H1 (cell line): Measurements from ENCODE around the gene ADGRL2. TPM values are rescaled to one million over a fixed set of nuclear protein-coding genes. Genes with fewer than 3 reads are reported as not detected.

Experiments
- CTCF ChIA-PET: fragments of 300-600 bp; sonication (Branson Sonifier 250); formaldehyde crosslinking; loops from one replicate; lab custom pipeline; 2021; ENCODE audit not compliant: partially characterized antibody; lab: Charles Lee
- POLR2A ChIA-PET: fragments of 300-600 bp; sonication (Branson Sonifier 250); formaldehyde crosslinking; loops from one replicate; lab custom pipeline; 2021; ENCODE audit warnings: inconsistent platforms; ENCODE audit not compliant: partially characterized antibody; lab: Charles Lee
- DNase-seq, 2 experiments: peaks; one replicate each; pipeline versions ENCODE4 v3.0.0 to v3.0.0-alpha.2; 2010 to 2022; ENCODE audit warnings: low spot score in 2 of 2, low read depth in 1 of 2, mixed read lengths in 1 of 2
- FAIRE-seq: peaks from 2 replicates; lab custom pipeline; 2011; peaks lifted over from hg19 to GRCh38; lab: Jason Lieb, UNC
- H2AFZ ChIP-seq: 2 replicates; pipeline ENCODE4 v1.8.1; 2012; ENCODE audit warnings: low read length, inconsistent platforms
- H2AK5ac ChIP-seq: 2 replicates; pipeline ENCODE4 v1.6.1; 2013; ENCODE audit warnings: low read depth, low read length
- H2BK120ac ChIP-seq: replicated peaks from 2 replicates; pipeline ENCODE3; 2013; ENCODE audit warnings: low read depth, low read length, inconsistent platforms
- H2BK12ac ChIP-seq: 2 replicates; pipeline ENCODE4 v1.6.1; 2013; ENCODE audit warnings: low read depth, low read length
- H2BK15ac ChIP-seq: 2 replicates; pipeline ENCODE4 v1.6.1; 2013; ENCODE audit warnings: low read length
- H2BK20ac ChIP-seq: 2 replicates; pipeline ENCODE4 v1.6.1; 2013; ENCODE audit warnings: low read length
- H2BK5ac ChIP-seq: 2 replicates; pipeline ENCODE4 v1.6.1; 2013; ENCODE audit warnings: low read depth, low read length
- H3K14ac ChIP-seq: 2 replicates; pipeline ENCODE4 v1.6.1; 2013; ENCODE audit warnings: inconsistent platforms; ENCODE audit not compliant: insufficient read length
- H3K18ac ChIP-seq: 2 replicates; pipeline ENCODE4 v1.6.1; 2013; ENCODE audit warnings: low read length; ENCODE audit errors: extremely low read depth
- H3K23ac ChIP-seq: 2 replicates; pipeline ENCODE4 v1.6.1; 2013; ENCODE audit warnings: inconsistent platforms; ENCODE audit not compliant: insufficient read length
- H3K23me2 ChIP-seq: 2 replicates; pipeline ENCODE4 v1.6.1; 2013; ENCODE audit warnings: low read depth, low read length
- H3K27ac ChIP-seq: 2 replicates; pipeline ENCODE4 v1.6.1; 2011; ENCODE audit warnings: low read depth, low read length, inconsistent platforms
- H3K27me3 ChIP-seq, 4 experiments: replicated peaks in 1 of 4; 1 replicate in 1 of 4; 2 replicates in 3 of 4; pipeline versions ENCODE4 v1.6.1 to v1.8.1; 2011 to 2013; ENCODE audit warnings: low read length in 3 of 4, mild to moderate bottlenecking in 3 of 4, inconsistent platforms in 2 of 4, mixed read lengths in 2 of 4, moderate library complexity in 1 of 4; ENCODE audit not compliant: control insufficient read depth in 3 of 4, insufficient read depth in 3 of 4; ENCODE audit errors: extremely low read depth in 1 of 4
- H3K36me3 ChIP-seq, 4 experiments: 2 replicates each; pipeline versions ENCODE4 v1.6.1 to v1.8.1; 2011 to 2013; ENCODE audit warnings: mild to moderate bottlenecking in 4 of 4, low read length in 3 of 4, moderate library complexity in 2 of 4, control low read depth in 1 of 4, inconsistent platforms in 1 of 4; ENCODE audit not compliant: insufficient read depth in 4 of 4, control insufficient read depth in 2 of 4
- H3K4ac ChIP-seq: replicated peaks from 2 replicates; pipeline ENCODE3; 2013; ENCODE audit warnings: low read length, low read depth, mixed read lengths, inconsistent platforms; ENCODE audit not compliant: insufficient read length
- H3K4me1 ChIP-seq, 4 experiments: replicated peaks in 1 of 4; 1 replicate in 1 of 4; 2 replicates in 3 of 4; pipeline versions ENCODE4 v1.6.1 to v1.8.1; 2011 to 2013; ENCODE audit warnings: low read length in 3 of 4, inconsistent platforms in 2 of 4, mixed read lengths in 1 of 4; ENCODE audit not compliant: insufficient read depth in 4 of 4, control insufficient read depth in 3 of 4
- H3K4me2 ChIP-seq, 2 experiments: 2 replicates each; pipeline versions ENCODE4 v1.6.1 to v1.8.1; 2011 to 2013; ENCODE audit warnings: low read depth in 2 of 2, low read length in 2 of 2, control low read depth in 1 of 2, inconsistent platforms in 1 of 2, mild to moderate bottlenecking in 1 of 2; ENCODE audit not compliant: insufficient read depth in 1 of 2
- H3K4me3 ChIP-seq, 4 experiments: fragments of 200-600, 300-600 bp in 1 of 4; sonication (generic), shearing (Covaris generic), sonication (Bioruptor Twin) in 1 of 4; 2 replicates each; pipeline versions ENCODE4 v1.5.1 to v1.8.1; 2011 to 2016; ENCODE audit warnings: low read length in 4 of 4, low read depth in 3 of 4, control low read depth in 2 of 4, inconsistent platforms in 2 of 4, mild to moderate bottlenecking in 2 of 4, mixed read lengths in 1 of 4, moderate library complexity in 1 of 4; ENCODE audit not compliant: insufficient read depth in 2 of 4; ENCODE audit errors: extremely low read depth in 1 of 4
- H3K56ac ChIP-seq: replicated peaks from 2 replicates; pipeline ENCODE3; 2013; ENCODE audit warnings: low read depth, mild to moderate bottlenecking, mixed read lengths, low read length, inconsistent platforms; ENCODE audit not compliant: insufficient read length
- H3K79me1 ChIP-seq: 2 replicates; pipeline ENCODE4 v1.6.1; 2013; ENCODE audit warnings: low read depth, low read length, control low read depth
- H3K79me2 ChIP-seq, 2 experiments: 2 replicates each; pipeline versions ENCODE4 v1.6.1 to v1.8.1; 2012 to 2013; ENCODE audit warnings: low read length in 2 of 2, mild to moderate bottlenecking in 2 of 2, inconsistent platforms in 1 of 2; ENCODE audit not compliant: insufficient read depth in 2 of 2, control insufficient read depth in 1 of 2
- H3K9ac ChIP-seq, 4 experiments: replicated peaks in 1 of 4; 1 replicate in 1 of 4; 2 replicates in 3 of 4; pipeline versions ENCODE4 v1.6.1 to v1.8.1; 2011 to 2013; ENCODE audit warnings: low read depth in 3 of 4, low read length in 3 of 4, control low read depth in 2 of 4, mild to moderate bottlenecking in 2 of 4, moderate library complexity in 2 of 4, inconsistent platforms in 1 of 4; ENCODE audit errors: extremely low read depth in 1 of 4
- H3K9me3 ChIP-seq, 2 experiments: 2 replicates each; pipeline versions ENCODE4 v1.6.1 to v1.8.1; 2012 to 2013; ENCODE audit warnings: mild to moderate bottlenecking in 2 of 2, moderate library complexity in 2 of 2, control low read depth in 1 of 2, inconsistent platforms in 1 of 2, low read depth in 1 of 2, low read length in 1 of 2, mixed read lengths in 1 of 2; ENCODE audit not compliant: insufficient read depth in 2 of 2
- H4K20me1 ChIP-seq, 2 experiments: replicated peaks in 1 of 2; 2 replicates each; pipeline versions ENCODE3 to v1.8.1; 2011 to 2013; ENCODE audit warnings: inconsistent platforms in 2 of 2, low read length in 2 of 2, mild to moderate bottlenecking in 1 of 2; ENCODE audit not compliant: insufficient read depth in 2 of 2, control insufficient read depth in 1 of 2
- H4K5ac ChIP-seq: 2 replicates; pipeline ENCODE4 v1.6.1; 2013; ENCODE audit warnings: low read length, low read depth, mixed read lengths, inconsistent platforms; ENCODE audit not compliant: insufficient read length
- H4K8ac ChIP-seq: 2 replicates; pipeline ENCODE4 v1.8.0; 2013; ENCODE audit warnings: mild to moderate bottlenecking, moderate library complexity, low read length, inconsistent platforms; ENCODE audit not compliant: insufficient read depth; ENCODE audit errors: extremely low read depth
- H4K91ac ChIP-seq: replicated peaks from 2 replicates; pipeline ENCODE3; 2013; ENCODE audit warnings: low read length, mixed read lengths, inconsistent platforms; ENCODE audit not compliant: insufficient read length
- BACH1 ChIP-seq: IDR thresholded peaks from 2 replicates; pipeline ENCODE4 v1.6.1; 2012; ENCODE audit warnings: low read length, improper control_type of control experiment
- CHD1 ChIP-seq: IDR thresholded peaks from 2 replicates; pipeline ENCODE4 v1.6.1; 2012; ENCODE audit warnings: low read depth, low read length, improper control_type of control experiment
- CREB1 ChIP-seq: IDR thresholded peaks from 2 replicates; pipeline ENCODE4 v1.6.1; 2012; ENCODE audit warnings: inconsistent platforms
- EGR1 ChIP-seq: IDR thresholded peaks from 2 replicates; pipeline ENCODE4 v1.6.1; 2011; ENCODE audit warnings: low read depth, low read length, borderline replicate concordance
- HDAC6 ChIP-seq: IDR thresholded peaks from one replicate; pipeline ENCODE4 v1.7.1; 2012; ENCODE audit warnings: low read depth, mild to moderate bottlenecking, inconsistent platforms, low read length, moderate library complexity
- KDM1A ChIP-seq: fragments of 200-600, 300-600 bp; sonication (generic); IDR thresholded peaks from 2 replicates; pipeline ENCODE4 v1.7.1; 2016; ENCODE audit warnings: mild to moderate bottlenecking, low read length, borderline replicate concordance
- KDM4A ChIP-seq: IDR thresholded peaks from one replicate; pipeline ENCODE4 v1.7.1; 2012; ENCODE audit warnings: low read depth, mild to moderate bottlenecking, moderate library complexity, low read length, inconsistent platforms; ENCODE audit not compliant: severe bottlenecking
- KDM5A ChIP-seq: fragments of 200-600 bp; IDR thresholded peaks from 2 replicates; pipeline ENCODE4 v1.7.1; 2012; ENCODE audit warnings: mild to moderate bottlenecking, low read length, inconsistent platforms, mixed read lengths
- NRF1 ChIP-seq: IDR thresholded peaks from 2 replicates; pipeline ENCODE4 v1.6.1; 2011; ENCODE audit warnings: mild to moderate bottlenecking, low read depth, low read length, improper control_type of control experiment
- SP1 ChIP-seq: IDR thresholded peaks from 2 replicates; pipeline ENCODE4 v1.6.1; 2011; ENCODE audit warnings: low read depth, low read length
- SP4 ChIP-seq: IDR thresholded peaks from 2 replicates; pipeline ENCODE4 v1.6.1; 2012; ENCODE audit warnings: low read length, inconsistent platforms
- SRF ChIP-seq: IDR thresholded peaks from 2 replicates; pipeline ENCODE4 v1.6.1; 2011; ENCODE audit warnings: mild to moderate bottlenecking, low read depth, low read length, moderate library complexity
- TBP ChIP-seq: IDR thresholded peaks from 2 replicates; pipeline ENCODE4 v1.6.1; 2011; ENCODE audit warnings: low read depth, low read length, improper control_type of control experiment
- WGBS, 2 experiments: shearing (Covaris generic) in 1 of 2; methylation state at CpG; one replicate each; pipeline versions ENCODE4 v1.1.6 to v1.1.7; 2013 to 2015; ENCODE audit warnings: low lambda C conversion rate in 2 of 2, mixed read lengths in 2 of 2, inconsistent platforms in 1 of 2, low coverage in 1 of 2, missing lambda C conversion rate in 1 of 2; ENCODE audit not compliant: insufficient replicate concordance in 2 of 2, insufficient coverage in 1 of 2, insufficient read length in 1 of 2; ENCODE audit errors: extremely low coverage in 1 of 2, missing lambda C conversion rate in 1 of 2; 5-methylcytosine and 5-hydroxymethylcytosine counted together
- polyA plus RNA-seq, 7 experiments: library from polyadenylated mRNA; depleted of rRNA in 3 of 7; stranded (reverse) in 5 of 7; unstranded in 2 of 7; fragments of >200 nt in 5 of 7; fragments of 200-250 nt in 2 of 7; gene quantifications; 1 replicate in 5 of 7; 2 replicates in 1 of 7; 4 replicates in 1 of 7; pipeline versions ENCODE4 v1.2.1 to v1.2.3, GENCODE V29; 2011 to 2013; ENCODE audit warnings: missing spikeins in 2 of 7, mixed read lengths in 2 of 7
- total RNA-seq: library from RNA; stranded (reverse); fragmentation: NEBNext Ultra II Directional; extraction: Animal tissue kit (Norgen Biotek cat#: 25700); gene quantifications from 2 replicates; pipeline ENCODE4 v1.2.1, GENCODE V29; 2021
- TF ChIP-seq, protein P1 (sequence below): IDR thresholded peaks from 2 replicates; pipeline ENCODE4 v1.6.1; 2012; ENCODE audit warnings: inconsistent platforms

Gene ADGRL2
- total and polyA plus RNA-seq, 2 of the 8 experiments (the other 6 are each of a cell fraction or from before 2014, with no cell fraction given): 113 to 124 TPM

DNA sequence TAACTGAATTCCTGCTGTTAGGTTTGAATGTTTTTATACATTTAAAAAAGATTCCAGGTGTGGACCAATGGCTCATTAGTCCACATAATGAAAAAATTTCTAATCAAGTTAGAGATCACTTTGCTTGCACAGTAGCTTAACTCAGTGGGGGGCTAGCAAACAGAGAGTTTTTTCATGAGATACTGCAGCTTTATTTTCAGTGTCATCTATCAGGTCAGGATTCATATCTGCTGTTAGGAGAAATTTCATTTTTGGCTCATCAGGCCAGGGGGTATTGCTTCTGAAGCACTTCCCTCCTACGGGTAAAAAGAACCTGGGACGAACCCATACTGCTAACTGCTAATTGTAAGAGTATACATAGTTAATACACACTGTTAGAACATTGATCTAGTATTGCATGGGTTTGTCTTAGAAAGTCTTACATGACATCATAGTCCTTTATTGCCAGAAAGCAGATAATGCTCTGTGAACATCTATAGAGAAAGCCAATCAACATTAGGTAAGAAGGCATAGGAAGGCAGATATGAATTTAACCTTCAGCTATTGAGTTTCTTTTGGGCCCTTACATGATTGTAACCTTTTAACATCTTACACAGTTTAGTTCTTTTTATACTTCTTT, 38.0 kb downstream of the ADGRL2 start:
- 94% methylated on average over 2 of the region's 2 CpGs; no CpG with 5 or more reads in 1 of the 2 experiments for WGBS, 2 experiments
- no peak overlapping the region for H3K4ac ChIP-seq
- H3K79me1 ChIP-seq: peaks cover 2% of the 10 kb centered on the region; the same call in 1 of the 2 replicates
- no peak overlapping the region for H2BK15ac ChIP-seq
- H3K27ac ChIP-seq: no peak overlapping the region
- H2BK20ac ChIP-seq: no peak overlapping the region
- no peaks in the 10 kb centered on the region for H3K27me3 ChIP-seq
- H2AK5ac ChIP-seq: no peak overlapping the region
- H3K18ac ChIP-seq: no peak overlapping the region
- no peak overlapping the region for H4K91ac ChIP-seq
- H3K9ac ChIP-seq: no peak overlapping the region
- no peak overlapping the region for H2AFZ ChIP-seq
- H2BK120ac ChIP-seq: no peak overlapping the region
- no peaks in the 10 kb centered on the region for H3K9me3 ChIP-seq
- H3K4me1 ChIP-seq: peaks cover 0 to 3% (median 1%) of the 10 kb centered on the region in 4 experiments; a peak in 3 of 7 replicates
- POLR2A ChIA-PET: interaction anchor here (0.6 kb wide), 1 partner anchor 58 kb away, joined by 4 read pairs; no protein-coding TSS in a partner anchor
- no peak overlapping the region for H3K23ac ChIP-seq
- no peak for FAIRE-seq
- H2BK12ac ChIP-seq: no peak overlapping the region
- no peak overlapping the region for H3K14ac ChIP-seq
- H4K8ac ChIP-seq: no peak overlapping the region
- no peaks in the 10 kb centered on the region for H3K23me2 ChIP-seq
- H2BK5ac ChIP-seq: no peak overlapping the region
- DNase-seq: no peak
- no peak overlapping the region for H4K5ac ChIP-seq
- H3K4me3 ChIP-seq: no peak overlapping the region
- TF ChIP-seq NRF1 (no peak), KDM5A (no peak), KDM4A (no peak), TBP (no peak), SP4 (no peak), KDM1A (no peak), SRF (no peak), HDAC6 (no peak), CREB1 (no peak), BACH1 (no peak), CHD1 (no peak), SP1 (no peak), EGR1 (no peak)
- TF ChIP-seq, protein P1, sequence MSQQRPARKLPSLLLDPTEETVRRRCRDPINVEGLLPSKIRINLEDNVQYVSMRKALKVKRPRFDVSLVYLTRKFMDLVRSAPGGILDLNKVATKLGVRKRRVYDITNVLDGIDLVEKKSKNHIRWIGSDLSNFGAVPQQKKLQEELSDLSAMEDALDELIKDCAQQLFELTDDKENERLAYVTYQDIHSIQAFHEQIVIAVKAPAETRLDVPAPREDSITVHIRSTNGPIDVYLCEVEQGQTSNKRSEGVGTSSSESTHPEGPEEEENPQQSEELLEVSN: no peak
- no peak overlapping the region for H3K4me2 ChIP-seq
- H3K36me3 ChIP-seq: peaks cover 0 to 49% (median 2%) of the 10 kb centered on the region in 4 experiments; a peak in 5 of 8 replicates
- peaks cover 0 to 94% of the 10 kb centered on the region in 2 experiments; a peak in 3 of 4 replicates for H3K79me2 ChIP-seq
- H4K20me1 ChIP-seq: peaks cover 5 to 11% of the 10 kb centered on the region in 2 experiments
- H3K56ac ChIP-seq: no peak overlapping the region
- CTCF ChIA-PET: interaction anchor here (0.7 to 1.1 kb wide), 2 partner anchors 17 to 21 kb away, joined by 3 to 4 read pairs; no protein-coding TSS in a partner anchor
